Measurements from ENCODE around the gene RIMKLB. TPM values are rescaled to one million over a fixed set of nuclear protein-coding genes. Genes with fewer than 3 reads are reported as not detected.
"Not testable (repeated sequence)": the region's sequence is repeated elsewhere in the genome, so short reads cannot be mapped to it uniquely, and the experiment has no call there.

RIMKLB gene
- total RNA-seq, 1 donor from 2014 or later = 13.8 TPM

DNA sequence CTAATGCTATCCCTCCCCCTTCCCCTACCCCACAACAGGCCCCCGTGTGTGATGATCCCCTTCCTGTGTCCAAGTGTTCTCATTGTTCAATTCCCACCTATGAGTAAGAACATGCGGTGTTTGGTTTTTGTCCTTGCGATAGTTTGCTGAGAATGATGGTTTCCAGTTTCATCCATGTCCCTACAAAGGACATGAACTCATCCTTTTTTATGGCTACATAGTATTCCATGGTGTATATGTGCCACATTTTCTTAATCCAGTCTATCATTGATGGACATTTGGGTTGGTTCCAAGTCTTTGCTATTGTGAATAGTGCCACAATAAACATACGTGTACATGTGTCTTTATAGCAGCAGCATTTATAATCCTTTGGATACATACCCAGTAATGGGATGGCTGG, 62.3 kb downstream of the RIMKLB start:
- intact Hi-C loops (cut with DNase I); DNase-seq (ENCODE audit: low spot score): not testable (repeated sequence)

DNA sequence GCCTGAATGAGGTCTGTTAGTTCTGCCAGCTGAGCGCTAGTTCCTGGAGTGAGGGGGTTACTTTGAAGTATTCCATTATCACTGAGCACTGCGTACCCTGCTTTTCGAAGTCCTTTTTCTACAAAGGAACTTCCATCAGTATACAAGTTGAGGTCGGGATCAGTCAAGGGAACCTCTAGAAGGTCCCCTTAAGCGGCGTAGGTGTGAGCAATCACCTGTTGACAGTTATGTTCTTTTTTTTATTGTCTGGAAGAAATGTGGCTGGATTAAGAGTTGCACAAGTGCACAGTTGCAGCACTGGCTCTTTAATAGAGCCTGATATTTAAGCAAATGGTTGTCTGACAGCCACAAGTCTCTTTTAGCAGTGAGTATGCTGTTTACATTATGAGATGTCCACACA, 64.9 kb downstream of the RIMKLB start:
- intact Hi-C loops (cut with DNase I); DNase-seq (ENCODE audit: low spot score): not testable (repeated sequence)

DNA sequence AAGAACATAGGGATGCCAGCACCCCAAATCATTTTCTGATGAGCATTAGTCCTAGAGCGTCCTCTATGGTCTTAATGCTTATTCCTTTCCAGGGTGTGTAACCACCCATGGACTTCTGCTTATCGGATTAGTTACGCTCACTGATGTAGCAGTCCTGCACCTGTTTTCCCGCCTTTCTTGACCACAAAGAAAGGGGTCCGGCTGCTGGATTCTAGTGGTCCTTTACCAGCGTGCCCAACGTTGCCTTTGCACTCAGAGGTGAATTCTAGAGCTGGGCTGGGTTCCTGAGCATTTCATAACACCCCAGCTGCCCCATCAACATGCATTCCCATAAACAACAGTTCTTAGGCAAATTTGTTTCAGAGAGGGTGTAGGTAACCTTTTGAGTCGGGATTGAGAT, 68.3 kb downstream of the RIMKLB start:
- intact Hi-C loops (cut with DNase I); DNase-seq (ENCODE audit: low spot score): not testable (repeated sequence)

DNA sequence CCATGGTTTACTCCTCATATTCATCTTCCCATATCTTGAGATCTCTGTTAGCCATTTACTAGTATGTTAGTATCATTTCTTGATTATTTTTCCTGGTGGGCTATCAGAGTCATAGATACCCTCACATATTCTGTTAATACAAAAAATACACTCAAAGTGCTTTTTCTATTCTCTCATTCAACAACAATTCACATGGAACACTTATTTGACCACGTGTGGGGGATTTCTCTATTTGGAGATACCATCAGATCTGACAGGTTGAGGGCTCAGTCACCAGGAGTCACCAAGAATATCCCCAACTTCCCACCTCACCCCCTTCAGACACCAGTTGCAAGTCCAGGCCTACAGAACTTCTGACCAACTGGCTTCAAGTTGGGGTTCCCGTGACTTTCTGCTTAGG, 72.7 kb downstream of the RIMKLB start:
- no peak for DNase-seq (ENCODE audit: low spot score)
- intact Hi-C loops (cut with DNase I) = loop anchor here (5.0 kb wide), 1 partner anchor 73 kb away; the partner anchor contains the start of gene RIMKLB

DNA sequence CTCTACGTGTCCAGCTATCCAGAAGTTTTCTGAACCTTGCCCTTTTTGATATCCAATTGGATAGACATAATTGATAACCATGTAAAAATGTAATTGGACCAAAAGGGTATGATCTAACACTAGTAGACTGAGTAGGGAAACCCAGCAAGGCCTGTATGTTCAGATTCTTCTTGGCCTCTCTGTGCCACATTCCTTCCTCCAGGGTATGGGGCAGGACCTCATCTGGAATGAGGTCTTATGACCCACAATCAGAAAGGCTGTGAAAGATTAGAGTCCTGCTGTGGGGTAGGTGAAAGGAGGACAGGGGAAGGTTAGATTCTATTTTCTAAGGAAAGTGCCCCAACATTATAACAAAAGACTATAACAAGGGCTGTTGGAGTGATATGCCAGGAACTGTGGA, 73.3 kb downstream of the RIMKLB start:
- DNase-seq (ENCODE audit: low spot score) = no peak
- intact Hi-C loops (cut with DNase I) = loop anchor here (5.0 kb wide), 1 partner anchor 74 kb away; the partner anchor contains the start of gene RIMKLB

DNA sequence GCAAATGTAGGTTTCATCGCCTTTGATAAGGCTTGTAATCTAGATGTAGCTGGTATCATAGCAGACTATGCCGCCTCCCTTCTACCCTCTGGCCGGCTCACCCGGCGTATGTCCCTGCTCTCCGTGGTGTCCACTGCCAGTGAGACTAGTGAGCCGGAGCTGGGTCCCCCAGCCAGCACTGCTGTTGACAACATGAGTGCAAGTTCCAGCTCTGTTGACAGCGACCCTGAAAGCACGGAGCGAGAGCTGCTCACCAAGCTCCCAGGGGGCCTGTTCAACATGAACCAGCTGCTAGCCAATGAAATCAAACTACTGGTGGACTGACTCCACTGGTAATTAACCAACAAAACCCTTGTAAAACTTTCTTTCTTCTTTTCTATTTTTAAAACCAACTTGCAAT, 75.7 kb downstream of the RIMKLB start:
- intact Hi-C loops (cut with DNase I) = loop anchor here (5.0 kb wide), 1 partner anchor 76 kb away; the partner anchor contains the start of gene RIMKLB

DNA sequence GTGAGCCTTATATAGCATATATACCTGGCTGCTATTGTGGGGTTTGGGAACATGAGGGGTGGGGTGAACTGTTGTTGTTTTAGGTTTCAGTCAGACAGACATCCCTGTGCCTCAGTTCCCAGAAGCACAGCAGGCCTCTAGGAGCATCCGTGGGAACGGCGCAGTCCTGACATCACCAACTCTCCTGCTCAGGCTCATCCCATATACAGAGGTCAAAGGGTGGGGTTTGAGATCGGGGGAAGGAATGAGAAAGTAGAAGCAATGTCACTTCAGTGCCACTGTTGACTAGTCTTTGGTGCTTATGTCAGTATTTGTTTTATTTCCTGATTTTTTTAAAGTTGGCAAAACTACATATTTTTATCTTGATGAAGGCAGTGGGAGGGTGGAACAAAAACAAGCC, 81.5 kb downstream of the RIMKLB start:
- intact Hi-C loops (cut with DNase I) = no loop called here
- no peak for DNase-seq (ENCODE audit: low spot score)

More for the DNA sequence above, 75.7 kb downstream of the RIMKLB start:
- DNase-seq (ENCODE audit: low spot score) = no peak

DNA sequence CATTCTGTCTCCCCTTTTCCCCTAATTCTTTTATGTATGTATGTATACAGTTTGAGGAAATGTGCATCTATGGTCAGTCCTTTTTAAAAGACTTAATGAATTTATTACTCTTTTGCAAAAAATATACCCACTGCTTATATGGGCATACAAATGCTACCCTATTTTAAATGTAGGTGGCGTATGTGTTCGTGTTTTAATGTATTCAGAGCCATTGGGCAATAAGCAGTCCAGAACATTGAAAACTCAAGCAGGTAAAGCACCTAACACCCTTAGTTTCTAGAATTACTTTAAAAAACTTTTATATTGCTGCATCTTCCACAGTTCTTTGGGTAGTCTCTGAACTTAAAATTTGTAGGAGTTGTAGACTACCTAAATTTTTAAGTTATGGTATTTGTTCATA, 82.1 kb downstream of the RIMKLB start:
- intact Hi-C loops (cut with DNase I) = no loop called here
- DNase-seq (ENCODE audit: low spot score) = no peak

DNA sequence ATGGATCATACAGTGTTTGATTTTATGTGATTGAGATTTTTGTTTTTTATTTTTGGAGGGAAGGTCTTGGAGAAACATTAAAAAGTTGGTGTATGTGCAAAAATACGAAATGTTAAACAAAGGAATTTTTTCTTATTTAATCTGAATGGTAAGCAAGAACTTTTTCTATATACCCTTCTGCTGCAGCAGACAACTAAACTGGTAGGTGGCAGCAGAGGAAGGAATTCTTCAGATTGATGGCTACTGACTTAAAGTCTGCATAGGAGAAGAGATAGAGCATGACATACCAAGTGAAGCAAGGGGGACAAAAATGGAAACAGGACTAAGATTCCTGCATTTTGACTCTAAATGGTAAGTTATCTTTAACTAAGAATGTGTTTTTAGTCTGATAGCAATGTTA, 82.6 kb downstream of the RIMKLB start:
- DNase-seq (ENCODE audit: low spot score) = no peak
- intact Hi-C loops (cut with DNase I) = no loop called here

DNA sequence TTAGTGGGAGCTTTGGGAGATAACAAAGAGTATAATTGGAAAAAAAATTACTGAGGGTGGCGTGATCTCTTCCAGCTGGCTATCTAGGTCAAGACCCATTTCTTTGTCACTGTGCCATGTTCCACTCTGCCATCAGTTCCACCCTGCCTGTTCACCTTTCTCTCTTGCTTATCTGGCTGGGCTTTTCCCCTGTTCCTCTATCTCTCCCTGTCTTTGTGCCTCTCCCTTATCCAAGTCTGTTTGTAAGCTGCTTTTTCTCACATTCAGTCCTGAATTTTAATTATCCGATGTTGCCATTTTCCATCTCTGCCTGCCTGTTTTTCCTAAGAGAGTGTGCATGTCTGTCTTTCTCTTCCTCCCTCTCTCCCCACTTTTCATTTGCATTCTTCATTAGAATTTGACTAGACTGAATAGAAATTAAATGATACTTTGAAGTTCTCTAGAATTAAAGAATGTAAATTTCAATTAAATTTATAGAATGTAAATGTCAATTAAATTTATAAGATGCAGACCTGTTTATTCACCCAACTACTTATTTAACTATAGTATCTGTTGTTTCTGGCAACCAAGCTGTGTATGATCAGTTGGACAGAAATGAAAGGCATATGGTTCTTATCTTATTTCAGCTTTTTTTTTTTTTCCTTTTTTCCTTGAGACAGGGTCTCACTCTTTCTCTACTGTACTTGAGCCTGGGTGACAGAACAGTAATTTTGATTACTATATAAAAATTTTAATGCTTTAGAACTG, 83.8 kb downstream of the RIMKLB start:
- DNase-seq (ENCODE audit: low spot score) = no peak
- intact Hi-C loops (cut with DNase I) = no loop called here

DNA sequence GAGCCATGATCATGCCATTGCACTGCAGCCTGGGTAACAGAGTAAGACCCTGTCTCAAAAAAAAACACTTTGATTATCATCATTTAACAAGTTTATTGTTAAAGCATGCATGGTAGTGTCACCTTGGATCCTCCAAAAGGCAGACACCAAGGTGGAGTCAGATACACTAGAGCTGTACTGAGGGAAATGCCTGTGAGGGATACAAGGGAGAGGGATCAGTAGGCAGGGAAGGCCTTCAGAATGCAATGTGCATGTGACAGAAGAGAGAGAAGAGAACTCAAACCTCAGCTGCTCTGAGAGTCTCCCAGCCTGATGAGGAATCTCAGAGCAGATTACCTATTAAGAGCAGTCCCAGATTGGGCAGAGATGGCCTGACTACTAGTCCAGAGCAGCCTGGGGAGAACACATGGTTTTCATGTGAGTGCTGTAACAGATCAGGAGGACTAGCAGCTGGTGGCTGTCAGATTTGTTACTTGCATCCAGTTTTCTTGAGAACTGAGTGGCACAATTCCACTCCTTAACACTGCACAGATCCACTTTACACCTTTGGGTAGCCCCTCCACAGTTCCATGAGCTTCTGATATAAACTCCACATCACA, 86.6 kb downstream of the RIMKLB start:
- DNase-seq (ENCODE audit: low spot score) = no peak
- intact Hi-C loops (cut with DNase I) = no loop called here

DNA sequence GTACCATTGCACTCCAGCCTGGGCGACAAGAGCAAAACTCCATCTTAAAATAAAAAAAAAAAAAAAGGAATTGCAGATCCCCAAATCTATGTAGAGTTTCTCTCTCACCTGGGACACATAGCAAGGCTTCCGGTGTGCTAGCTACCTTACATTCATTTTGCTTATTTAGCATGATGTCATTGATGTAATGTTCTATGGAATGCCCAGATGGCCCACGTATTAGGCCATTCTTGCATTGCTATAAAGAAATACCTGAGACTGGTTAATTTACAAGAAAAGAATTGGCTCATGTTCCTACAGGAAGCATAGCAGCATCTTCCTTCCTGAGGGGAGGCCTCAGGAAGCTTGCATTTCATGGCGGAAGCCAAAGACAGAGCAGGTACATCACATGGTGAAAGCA, 87.7 kb downstream of the RIMKLB start:
- no peak for DNase-seq (ENCODE audit: low spot score)
- intact Hi-C loops (cut with DNase I) = no loop called here

DNA sequence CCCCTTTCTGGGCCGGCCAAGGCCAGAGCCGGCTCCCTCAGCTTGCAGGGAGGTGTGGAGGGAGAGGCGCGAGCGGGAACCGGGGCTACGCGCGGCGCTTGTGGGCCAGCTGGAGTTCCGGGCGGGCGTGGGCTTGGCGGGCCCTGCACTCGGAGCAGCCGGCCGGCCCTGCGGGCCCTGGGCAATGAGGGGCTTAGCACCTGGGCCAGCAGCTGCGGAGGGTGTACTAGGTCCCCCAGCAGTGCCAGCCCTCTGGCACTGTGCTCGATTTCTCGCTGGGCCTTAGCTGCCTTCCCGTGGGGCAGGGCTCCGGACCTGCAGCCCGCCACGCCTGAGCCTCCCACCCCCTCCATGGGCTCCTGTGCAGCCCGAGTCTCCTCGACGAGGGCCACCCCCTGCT, 89.4 kb downstream of the RIMKLB start:
- DNase-seq (ENCODE audit: low spot score); intact Hi-C loops (cut with DNase I): not testable (repeated sequence)

DNA sequence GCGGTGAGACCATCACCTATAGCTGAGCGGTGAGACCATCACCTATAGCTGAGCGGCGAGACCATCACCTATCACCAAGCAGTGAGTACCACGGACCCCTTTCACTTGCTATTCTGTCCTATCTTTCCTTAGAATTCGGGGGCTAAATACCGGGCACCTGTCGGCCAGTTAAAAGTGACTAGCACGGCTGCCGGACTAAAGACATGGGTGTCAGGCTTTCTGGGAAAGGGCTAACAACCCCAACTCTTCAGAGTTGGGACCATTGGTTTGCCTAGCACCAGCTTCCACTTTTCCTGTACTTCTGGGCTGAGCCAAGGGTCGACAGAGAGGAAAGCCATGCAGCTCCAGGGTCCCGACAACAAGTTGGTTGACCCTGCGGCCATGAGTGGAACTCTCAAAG, 90.9 kb downstream of the RIMKLB start:
- intact Hi-C loops (cut with DNase I); DNase-seq (ENCODE audit: low spot score): not testable (repeated sequence)

DNA sequence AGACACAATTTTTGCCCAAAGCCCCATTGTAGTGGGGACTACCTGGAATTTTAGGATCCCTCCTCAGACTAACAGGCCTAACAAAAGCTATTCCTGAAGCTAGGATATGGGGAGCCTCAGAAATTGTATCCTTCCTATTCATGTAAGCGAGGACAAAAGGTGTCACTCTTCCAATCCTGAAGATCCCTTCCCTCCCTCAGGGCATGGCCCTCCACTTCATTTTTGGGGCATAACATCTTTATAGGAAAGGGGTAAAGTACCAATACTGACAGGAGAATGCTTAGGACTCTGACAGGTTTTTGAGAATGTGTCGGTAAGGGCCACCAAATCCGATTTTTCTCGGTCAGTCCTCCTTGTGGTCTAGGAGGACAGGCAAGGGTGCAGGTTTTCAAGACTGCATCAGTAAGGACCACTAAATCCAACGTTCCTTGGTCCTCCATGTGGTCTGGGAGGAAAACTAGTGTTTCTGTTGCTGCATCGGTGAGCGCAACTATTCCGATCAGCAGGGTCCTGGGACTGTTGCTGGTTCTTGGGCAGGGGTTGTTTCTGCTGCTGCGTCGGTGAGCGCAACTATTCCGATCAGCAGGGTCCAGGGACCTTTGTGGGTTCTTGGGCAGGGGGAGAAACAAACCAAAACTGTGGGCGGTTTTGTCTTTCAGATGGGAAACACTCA, 91.7 kb downstream of the RIMKLB start:
- DNase-seq (ENCODE audit: low spot score); intact Hi-C loops (cut with DNase I): not testable (repeated sequence)

DNA sequence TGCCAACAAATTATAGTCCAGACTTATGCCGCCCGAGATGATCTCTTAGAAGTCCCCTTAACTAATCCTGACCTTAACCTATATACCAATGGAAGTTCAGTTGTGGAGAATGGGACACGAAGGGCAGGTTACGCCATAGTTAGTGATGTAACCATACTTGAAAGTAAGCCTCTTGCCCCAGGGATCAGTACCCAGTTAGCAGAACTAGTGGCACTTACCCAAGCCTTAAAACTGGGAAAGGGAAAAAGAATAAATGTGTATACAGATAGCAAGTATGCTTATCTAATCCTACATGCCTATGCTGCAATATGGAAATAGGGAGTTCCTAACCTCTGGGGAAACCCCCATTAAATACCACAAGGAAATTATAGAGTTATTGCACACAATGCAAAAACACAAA, 95.4 kb downstream of the RIMKLB start:
- intact Hi-C loops (cut with DNase I); DNase-seq (ENCODE audit: low spot score): not testable (repeated sequence)

DNA sequence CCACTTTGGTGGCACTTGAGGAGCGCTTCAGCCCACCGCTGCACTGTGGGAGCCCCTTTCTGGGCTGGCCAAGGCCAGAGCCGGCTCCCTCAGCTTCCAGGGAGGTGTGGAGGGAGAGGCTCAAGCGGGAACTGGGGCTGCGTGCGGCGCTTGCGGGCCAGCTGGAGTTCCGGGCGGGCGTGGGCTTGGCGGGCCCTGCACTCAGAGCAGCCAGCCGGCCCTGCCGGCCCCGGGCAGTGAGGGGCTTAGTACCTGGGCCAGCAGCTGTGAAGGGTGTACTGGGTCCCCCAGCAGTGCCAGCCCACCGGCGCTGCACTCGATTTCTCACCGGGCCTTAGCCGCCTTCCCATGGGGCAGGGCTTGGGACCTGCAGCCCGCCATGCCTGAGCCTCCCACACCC, 96.8 kb downstream of the RIMKLB start:
- intact Hi-C loops (cut with DNase I) = not testable (repeated sequence)

DNA sequence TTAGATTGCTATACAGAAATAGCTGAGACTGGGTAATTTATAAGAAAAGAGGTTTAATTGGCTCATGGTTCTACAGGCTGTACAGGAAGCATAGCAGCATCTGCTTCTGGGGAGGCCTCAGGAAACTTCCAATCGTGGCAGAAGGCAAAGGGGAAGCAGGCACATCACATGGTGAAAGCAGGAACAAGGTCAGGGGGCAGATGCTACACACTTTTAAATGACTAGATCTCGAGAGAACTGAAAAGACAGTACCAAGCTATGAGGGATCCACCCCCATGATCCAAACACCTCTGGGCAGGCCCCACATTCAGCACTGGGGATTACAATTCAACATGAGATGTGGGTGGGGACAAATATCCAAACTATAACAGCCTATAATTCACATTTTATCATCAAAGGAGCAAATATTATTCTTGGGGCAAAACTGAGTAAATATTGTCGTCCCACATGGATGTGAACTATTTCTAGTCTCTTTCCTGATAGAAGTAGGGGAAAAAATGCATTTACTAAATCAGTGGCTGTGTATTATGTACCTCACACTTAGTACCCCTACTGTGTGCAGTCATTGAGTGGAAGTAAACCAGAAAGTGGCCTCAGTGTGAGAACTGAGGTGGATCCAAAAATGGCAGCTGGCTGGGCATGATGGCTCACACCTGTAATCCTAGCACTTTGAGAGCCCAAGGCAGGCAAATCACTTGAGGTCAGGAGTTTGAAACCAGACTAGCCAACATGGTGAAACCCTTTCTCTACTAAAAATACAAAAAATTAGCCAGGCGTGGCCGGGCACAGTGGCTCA, 99.2 kb downstream of the RIMKLB start:
- no peak for DNase-seq (ENCODE audit: low spot score)
- intact Hi-C loops (cut with DNase I) = no loop called here

More for the DNA sequence above, 96.8 kb downstream of the RIMKLB start:
- DNase-seq (ENCODE audit: low spot score) = not testable (repeated sequence)

DNA sequence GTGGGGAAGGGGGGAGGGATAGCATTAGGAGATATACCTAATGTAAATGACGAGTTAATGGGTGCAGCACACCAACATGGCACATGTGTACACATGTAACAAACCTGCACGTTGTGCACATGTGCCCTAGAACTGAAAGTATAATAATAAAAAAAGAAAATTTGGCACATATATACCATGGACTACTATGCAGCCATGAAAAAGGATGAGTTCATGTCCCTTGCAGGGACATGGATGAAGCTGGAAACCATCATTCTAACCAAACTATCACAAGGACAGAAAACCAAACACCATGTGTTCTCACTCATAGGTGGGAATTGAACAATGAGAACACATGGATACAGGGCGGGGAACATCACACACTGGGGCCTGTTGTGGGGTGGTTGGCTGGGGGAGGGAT, 103.4 kb downstream of the RIMKLB start:
- intact Hi-C loops (cut with DNase I); DNase-seq (ENCODE audit: low spot score): not testable (repeated sequence)

DNA sequence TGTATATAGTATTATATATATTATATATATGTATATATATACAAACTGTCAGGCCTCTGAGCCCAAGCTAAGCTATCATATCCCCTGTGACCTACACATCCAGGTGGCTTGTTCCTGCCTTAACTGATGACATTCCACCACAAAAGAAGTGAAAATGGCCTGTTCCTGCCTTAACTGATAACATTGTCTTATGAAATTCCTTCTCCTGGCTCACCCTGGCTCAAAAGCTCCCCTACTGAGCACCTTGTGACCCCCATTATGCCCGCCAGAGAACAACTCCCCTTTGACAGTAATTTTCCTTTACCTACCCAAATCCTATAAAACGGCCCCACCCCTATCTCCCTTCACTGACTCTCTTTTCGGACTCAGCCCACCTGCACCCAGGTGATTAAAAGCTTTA, 107.0 kb downstream of the RIMKLB start:
- intact Hi-C loops (cut with DNase I); DNase-seq (ENCODE audit: low spot score): not testable (repeated sequence)

All from cardiac septum (tissue), 1 donor.